ENCODE measurements around the gene SUMF2. TPM values are rescaled to one million over a fixed set of nuclear protein-coding genes. Genes with fewer than 3 reads are reported as not detected.
"Not testable (repeated sequence)": the region's sequence is repeated elsewhere in the genome, so short reads cannot be mapped to it uniquely, and the experiment has no call there.

SUMF2 gene
- total and polyA plus RNA-seq, 2 of the 13 experiments (the other 11 are each of a cell fraction or from before 2014, with no cell fraction given) = 48.9 to 54.4 TPM

DNA sequence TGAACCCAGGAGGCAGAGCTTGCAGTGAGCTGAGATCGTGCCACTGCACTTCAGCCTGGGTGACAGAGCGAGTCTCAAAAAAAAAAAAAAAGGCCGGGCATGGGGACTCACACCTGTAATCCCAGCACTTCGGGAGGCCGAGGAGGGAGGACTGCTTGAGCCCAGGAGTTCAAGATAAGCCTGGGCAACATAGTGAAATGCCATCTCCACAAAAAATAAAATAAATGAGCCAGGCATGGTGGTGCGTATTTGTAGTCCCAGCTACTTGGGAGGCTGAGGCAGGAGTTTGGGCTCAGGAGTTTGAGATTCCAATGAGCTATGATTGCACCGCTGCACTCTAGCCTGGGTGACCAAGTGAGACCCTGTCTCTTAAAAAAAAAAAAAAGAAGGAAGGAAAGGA lies 31.5 kb upstream of the SUMF2 start:
- H3K27me3 ChIP-seq (ENCODE audit: control insufficient read depth in 1 of 2, insufficient read depth in 2 of 2, low read length in 2 of 2); BruUV-seq (replicated peaks); DNase-seq (ENCODE audit: low spot score); H2AFZ ChIP-seq (ENCODE audit: low read length); in situ Hi-C loops (cut with HindIII; ENCODE audit: extremely low pct_ligation_motif_present, low pct_unique_long_range_greater_than_20kb); H3K9me3 ChIP-seq (ENCODE audit: low read length); ATAC-seq; H4K20me1 ChIP-seq (ENCODE audit: insufficient read depth, low read length); FAIRE-seq; intact Hi-C loops (cut with micrococcal nuclease; ENCODE audit: unreplicated experiment): not testable (repeated sequence)
- H3K36me3 ChIP-seq (replicated peaks in 1 of 2; ENCODE audit: control insufficient read depth in 1 of 2, insufficient read depth in 2 of 2, low read length in 2 of 2) = peaks cover 4 to 19% of the 10 kb centered on the region in 2 experiments
- 8% methylated on average over 7 of the region's 7 CpGs for WGBS (ENCODE audit: low lambda C conversion rate)
- ChIA-PET CTCF (ENCODE audit: low intra/inter-chr PET ratio, low total read pairs) (interaction anchor here (1.7 kb wide), 1 partner anchor 32 kb away, joined by 5 read pairs; the partner anchor contains the start of gene SUMF2), POLR2A (interaction anchor here (0.7 to 3.5 kb wide), 4 partner anchors 18 to 73 kb away, joined by 3 to 106 read pairs (median 40); partner anchors contain the start of genes CCT6A, PSPH and SUMF2)
- peak; percentile 68 for TF ChIP-seq ZNF263 (CRISPR knock-in tag; IDR thresholded peaks at IDR 0.05)
- TF ChIP-seq, protein P1, sequence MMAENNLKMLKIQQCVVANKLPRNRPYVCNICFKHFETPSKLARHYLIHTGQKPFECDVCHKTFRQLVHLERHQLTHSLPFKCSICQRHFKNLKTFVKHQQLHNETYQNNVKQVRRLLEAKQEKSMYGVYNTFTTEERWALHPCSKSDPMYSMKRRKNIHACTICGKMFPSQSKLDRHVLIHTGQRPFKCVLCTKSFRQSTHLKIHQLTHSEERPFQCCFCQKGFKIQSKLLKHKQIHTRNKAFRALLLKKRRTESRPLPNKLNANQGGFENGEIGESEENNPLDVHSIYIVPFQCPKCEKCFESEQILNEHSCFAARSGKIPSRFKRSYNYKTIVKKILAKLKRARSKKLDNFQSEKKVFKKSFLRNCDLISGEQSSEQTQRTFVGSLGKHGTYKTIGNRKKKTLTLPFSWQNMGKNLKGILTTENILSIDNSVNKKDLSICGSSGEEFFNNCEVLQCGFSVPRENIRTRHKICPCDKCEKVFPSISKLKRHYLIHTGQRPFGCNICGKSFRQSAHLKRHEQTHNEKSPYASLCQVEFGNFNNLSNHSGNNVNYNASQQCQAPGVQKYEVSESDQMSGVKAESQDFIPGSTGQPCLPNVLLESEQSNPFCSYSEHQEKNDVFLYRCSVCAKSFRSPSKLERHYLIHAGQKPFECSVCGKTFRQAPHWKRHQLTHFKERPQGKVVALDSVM (CRISPR knock-in tag; IDR thresholded peaks at IDR 0.05) = peak; percentile 51; the same call in 1 of the 2 replicates
- peaks cover 41% of the 10 kb centered on the region for H3K79me2 ChIP-seq (ENCODE audit: insufficient read depth, low read length)
- peak overlapping the region; percentile 80 for H3K9ac ChIP-seq (ENCODE audit: insufficient read depth, low read depth, low read length)
- peak overlapping the region; percentile 87 for H3K27ac ChIP-seq (ENCODE audit: extremely low read length, insufficient read depth, low read length)
- peaks cover 57% of the 10 kb centered on the region for H3K4me1 ChIP-seq (ENCODE audit: insufficient read depth, low read length)
- H3K4me2 ChIP-seq (ENCODE audit: low read depth, low read length) = peak overlapping the region; percentile 77
- H3K4me3 ChIP-seq (replicated peaks in 1 of 3; ENCODE audit: insufficient read depth in 1 of 3, low read depth in 2 of 3, low read length in 3 of 3) = peak overlapping the region; percentile 77 to 98 (median 80)

DNA sequence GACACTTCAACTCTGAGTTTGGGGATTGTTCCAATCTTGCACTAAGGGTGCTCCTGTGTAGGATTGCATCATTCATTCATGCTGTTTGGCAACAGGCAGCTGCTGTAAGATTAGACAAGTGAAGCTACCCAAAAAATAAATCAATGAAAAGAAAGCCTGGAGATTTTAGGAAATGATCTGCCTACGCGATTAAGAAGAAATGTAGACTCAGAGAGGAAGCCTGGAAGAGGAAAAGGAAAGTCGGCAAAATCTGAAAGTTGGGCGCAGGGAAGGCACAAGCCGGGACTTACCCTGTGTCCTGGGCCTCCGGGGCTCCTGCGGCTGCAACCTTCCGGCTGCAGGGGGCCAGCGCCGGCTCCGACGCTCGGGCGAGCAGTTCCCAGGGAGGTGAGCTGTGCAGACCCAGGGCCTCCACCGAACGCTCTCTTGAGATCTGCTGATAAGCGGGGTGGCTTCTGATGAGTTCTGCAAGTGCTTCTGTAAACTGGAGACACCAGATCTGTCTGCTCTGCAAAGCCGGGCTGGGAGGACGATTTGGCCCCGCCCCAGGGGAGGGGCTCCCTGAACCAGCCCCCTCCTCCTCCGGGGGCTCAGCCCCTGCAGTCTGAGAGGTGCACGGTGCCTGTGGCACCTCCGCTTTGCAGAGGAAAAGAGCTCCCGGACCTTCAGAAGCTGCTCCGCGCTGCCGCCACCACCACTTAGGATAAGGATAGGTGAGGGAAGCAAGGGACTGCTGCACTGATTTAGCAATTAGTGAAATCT lies 30.2 kb upstream of the SUMF2 start:
- peaks cover 2 to 9% of the 10 kb centered on the region in 2 experiments; a peak in 4 of 5 replicates for H3K36me3 ChIP-seq (replicated peaks in 1 of 2; ENCODE audit: control insufficient read depth in 1 of 2, insufficient read depth in 2 of 2, low read length in 2 of 2)
- in situ Hi-C loops (cut with HindIII; ENCODE audit: extremely low pct_ligation_motif_present, low pct_unique_long_range_greater_than_20kb) (no loop called here), intact Hi-C loops (cut with micrococcal nuclease; ENCODE audit: unreplicated experiment) (loop anchor here (1.0 kb wide), 2 partner anchors 13 to 17 kb away; partner anchors contain the start of genes CCT6A and PSPH)
- POLR2A ChIA-PET = interaction anchor here (0.7 to 3.5 kb wide), 19 partner anchors 8 to 83 kb away, joined by 3 to 106 read pairs (median 4); partner anchors contain the start of genes CCT6A, CHCHD2, NIPSNAP2 and PSPH
- ATAC-seq (peak; percentile 89), FAIRE-seq (peak; percentile 77), DNase-seq (ENCODE audit: low spot score) (peak; percentile 88)
- peak overlapping the region; percentile 80 for H3K9ac ChIP-seq (ENCODE audit: insufficient read depth, low read depth, low read length)
- peak overlapping the region; percentile 77 for H3K4me2 ChIP-seq (ENCODE audit: low read depth, low read length)
- WGBS (ENCODE audit: low lambda C conversion rate) = 1% methylated on average over 17 of the region's 27 CpGs
- peaks cover 45% of the 10 kb centered on the region for H3K4me1 ChIP-seq (ENCODE audit: insufficient read depth, low read length)
- no peaks in the 10 kb centered on the region for H3K9me3 ChIP-seq (ENCODE audit: low read length)
- no peaks in the 10 kb centered on the region for H4K20me1 ChIP-seq (ENCODE audit: insufficient read depth, low read length)
- no peak overlapping the region for H2AFZ ChIP-seq (ENCODE audit: low read length)
- H3K27ac ChIP-seq (ENCODE audit: extremely low read length, insufficient read depth, low read length) = peak overlapping the region; percentile 87
- H3K79me2 ChIP-seq (ENCODE audit: insufficient read depth, low read length) = peaks cover 31% of the 10 kb centered on the region
- H3K27me3 ChIP-seq (ENCODE audit: control insufficient read depth in 1 of 2, insufficient read depth in 2 of 2, low read length in 2 of 2) = no peaks in the 10 kb centered on the region; a peak in 1 of 5 replicates
- CTCF ChIA-PET (ENCODE audit: low intra/inter-chr PET ratio, low total read pairs) = interaction anchor here (1.2 to 1.7 kb wide), 2 partner anchors 16 to 31 kb away, joined by 3 to 5 read pairs; partner anchors contain the start of gene SUMF2
- H3K4me3 ChIP-seq (replicated peaks in 1 of 3; ENCODE audit: insufficient read depth in 1 of 3, low read depth in 2 of 3, low read length in 3 of 3) = peak overlapping the region; percentile 77 to 98 (median 80)
- TSS peak; percentile 58 for BruUV-seq (replicated peaks)
- TF ChIP-seq ARID2 (CRISPR knock-in tag; IDR thresholded peaks at IDR 0.05; ENCODE audit: borderline replicate concordance) = no peak
- no peak; the same call in 1 of the 2 replicates for TF ChIP-seq ZFP37 (CRISPR knock-in tag; IDR thresholded peaks at IDR 0.05; ENCODE audit: borderline replicate concordance)
- no peak for TF ChIP-seq ZNF713 (CRISPR knock-in tag; IDR thresholded peaks at IDR 0.05)
- peak; percentile 50; the same call in 1 of the 2 replicates for TF ChIP-seq ZC3H13 (CRISPR knock-in tag; IDR thresholded peaks at IDR 0.05)
- no peak for TF ChIP-seq JUND (CRISPR knock-in tag; IDR thresholded peaks at IDR 0.05)
- peak; percentile 62 for TF ChIP-seq PHF5A (CRISPR knock-in tag; IDR thresholded peaks at IDR 0.05; ENCODE audit: low read depth, unreplicated experiment)
- peak; percentile 76; the same call in 1 of the 2 replicates for TF ChIP-seq NRL (CRISPR knock-in tag; IDR thresholded peaks at IDR 0.05; ENCODE audit: borderline replicate concordance)
- TF ChIP-seq ZFX (CRISPR knock-in tag; IDR thresholded peaks at IDR 0.05; ENCODE audit: low read depth) = peak; percentile 68
- TF ChIP-seq ZNF816 (CRISPR knock-in tag; IDR thresholded peaks at IDR 0.05; ENCODE audit: borderline replicate concordance) = no peak; the same call in 1 of the 2 replicates
- peak; percentile 75; the same call in 1 of the 2 replicates for TF ChIP-seq KDM5B (CRISPR knock-in tag; IDR thresholded peaks at IDR 0.05; ENCODE audit: borderline replicate concordance)
- peak; percentile 33; the same call in 1 of the 2 replicates for TF ChIP-seq ETV5 (CRISPR knock-in tag; IDR thresholded peaks at IDR 0.05; ENCODE audit: borderline replicate concordance)

All from HepG2 (cell line).